Measurements from ENCODE around the gene CDK15. TPM values are rescaled to one million over a fixed set of nuclear protein-coding genes. Genes with fewer than 3 reads are reported as not detected.

CDK15 gene
- total RNA-seq, 1 donor from 2014 or later: 3.6 TPM

- no peak for TF ChIP-seq CTCF (IDR thresholded peaks at IDR 0.05)
- no peak overlapping the region for H3K27ac Mint-ChIP-seq (ENCODE audit: unreplicated experiment)
- H3K4me1 Mint-ChIP-seq (ENCODE audit: low read depth): peaks cover 11% of the 10 kb centered on the region
- no peak for DNase-seq (ENCODE audit: low spot score)
- H3K36me3 Mint-ChIP-seq (ENCODE audit: low read depth): no peaks in the 10 kb centered on the region
- H3K27me3 Mint-ChIP-seq (ENCODE audit: low read depth): no peaks in the 10 kb centered on the region
- no peaks in the 10 kb centered on the region for H3K9me3 Mint-ChIP-seq (ENCODE audit: low read depth)
- no peak overlapping the region for H3K4me3 Mint-ChIP-seq (ENCODE audit: unreplicated experiment)
Measured at GRCh38 chr2:201789395-201789794, 16.9 kb upstream of the CDK15 start.

- peaks cover 11% of the 10 kb centered on the region for H3K4me1 Mint-ChIP-seq (ENCODE audit: low read depth)
- TF ChIP-seq CTCF (IDR thresholded peaks at IDR 0.05): no peak
- no peaks in the 10 kb centered on the region for H3K27me3 Mint-ChIP-seq (ENCODE audit: low read depth)
- no peak for DNase-seq (ENCODE audit: low spot score)
- H3K36me3 Mint-ChIP-seq (ENCODE audit: low read depth): no peaks in the 10 kb centered on the region
- no peak overlapping the region for H3K4me3 Mint-ChIP-seq (ENCODE audit: unreplicated experiment)
- H3K9me3 Mint-ChIP-seq (ENCODE audit: low read depth): no peaks in the 10 kb centered on the region
- H3K27ac Mint-ChIP-seq (ENCODE audit: unreplicated experiment): no peak overlapping the region
Measured at GRCh38 chr2:201790291-201790690, 16.0 kb upstream of the CDK15 start.

GRCh38 chr2:201790989-201791388 lies 15.3 kb upstream of the CDK15 start:
- Mint-ChIP-seq H3K9me3 (ENCODE audit: low read depth) (no peaks in the 10 kb centered on the region), H3K27me3 (ENCODE audit: low read depth) (no peaks in the 10 kb centered on the region), H3K4me1 (ENCODE audit: low read depth) (peaks cover 13% of the 10 kb centered on the region), H3K4me3 (ENCODE audit: unreplicated experiment) (no peak overlapping the region), H3K36me3 (ENCODE audit: low read depth) (no peaks in the 10 kb centered on the region), H3K27ac (ENCODE audit: unreplicated experiment) (no peak overlapping the region)
- no peak for DNase-seq (ENCODE audit: low spot score)
- TF ChIP-seq CTCF (IDR thresholded peaks at IDR 0.05): no peak

GRCh38 chr2:201793631-201794030 lies 12.7 kb upstream of the CDK15 start:
- no peak for TF ChIP-seq CTCF (IDR thresholded peaks at IDR 0.05)
- H3K9me3 Mint-ChIP-seq (ENCODE audit: low read depth): no peaks in the 10 kb centered on the region
- H3K4me1 Mint-ChIP-seq (ENCODE audit: low read depth): peaks cover 29% of the 10 kb centered on the region
- H3K36me3 Mint-ChIP-seq (ENCODE audit: low read depth): no peaks in the 10 kb centered on the region
- no peak overlapping the region for H3K4me3 Mint-ChIP-seq (ENCODE audit: unreplicated experiment)
- no peaks in the 10 kb centered on the region for H3K27me3 Mint-ChIP-seq (ENCODE audit: low read depth)
- no peak overlapping the region for H3K27ac Mint-ChIP-seq (ENCODE audit: unreplicated experiment)
- no peak for DNase-seq (ENCODE audit: low spot score)

- peaks cover 35% of the 10 kb centered on the region for H3K4me1 Mint-ChIP-seq (ENCODE audit: low read depth)
- H3K36me3 Mint-ChIP-seq (ENCODE audit: low read depth): no peaks in the 10 kb centered on the region
- DNase-seq (ENCODE audit: low spot score): no peak
- H3K4me3 Mint-ChIP-seq (ENCODE audit: unreplicated experiment): no peak overlapping the region
- H3K27me3 Mint-ChIP-seq (ENCODE audit: low read depth): no peaks in the 10 kb centered on the region
- H3K27ac Mint-ChIP-seq (ENCODE audit: unreplicated experiment): no peak overlapping the region
- no peak for TF ChIP-seq CTCF (IDR thresholded peaks at IDR 0.05)
- no peaks in the 10 kb centered on the region for H3K9me3 Mint-ChIP-seq (ENCODE audit: low read depth)
Measured at GRCh38 chr2:201794294-201794693, 12.0 kb upstream of the CDK15 start.

All from chondrocyte (in vitro differentiated cells).